GM12874 (cell line): ENCODE measurements around the gene BIRC6.

Experiments used
- TF ChIP-seq, protein P1 (sequence below): IDR thresholded peaks from 2 replicates; pipeline ENCODE4 v1.5.1; 2011; ENCODE audit warnings: low read depth, mild to moderate bottlenecking, control low read depth, low read length, moderate library complexity; ENCODE audit not compliant: insufficient read depth

The BIRC6 gene

DNA sequence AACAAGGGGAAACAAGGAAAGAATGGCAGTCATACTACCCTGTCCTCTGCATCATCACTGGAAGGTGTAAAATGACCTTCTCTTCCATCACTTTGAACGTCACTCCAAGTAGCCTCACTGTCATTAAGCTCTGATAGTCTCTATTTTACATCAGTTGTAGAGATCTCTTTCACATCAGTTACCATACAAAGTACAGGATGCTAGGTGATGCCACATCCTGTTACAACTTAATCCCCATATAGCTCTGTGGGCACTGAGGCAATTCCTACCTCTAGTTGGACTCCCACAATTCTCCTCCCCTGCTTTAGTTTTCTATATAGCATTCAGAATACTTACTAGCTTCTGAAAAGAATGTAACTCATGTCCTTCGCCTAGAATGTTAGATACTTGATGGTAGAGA is 215.9 kb downstream of the BIRC6 start:
- TF ChIP-seq, protein P1, sequence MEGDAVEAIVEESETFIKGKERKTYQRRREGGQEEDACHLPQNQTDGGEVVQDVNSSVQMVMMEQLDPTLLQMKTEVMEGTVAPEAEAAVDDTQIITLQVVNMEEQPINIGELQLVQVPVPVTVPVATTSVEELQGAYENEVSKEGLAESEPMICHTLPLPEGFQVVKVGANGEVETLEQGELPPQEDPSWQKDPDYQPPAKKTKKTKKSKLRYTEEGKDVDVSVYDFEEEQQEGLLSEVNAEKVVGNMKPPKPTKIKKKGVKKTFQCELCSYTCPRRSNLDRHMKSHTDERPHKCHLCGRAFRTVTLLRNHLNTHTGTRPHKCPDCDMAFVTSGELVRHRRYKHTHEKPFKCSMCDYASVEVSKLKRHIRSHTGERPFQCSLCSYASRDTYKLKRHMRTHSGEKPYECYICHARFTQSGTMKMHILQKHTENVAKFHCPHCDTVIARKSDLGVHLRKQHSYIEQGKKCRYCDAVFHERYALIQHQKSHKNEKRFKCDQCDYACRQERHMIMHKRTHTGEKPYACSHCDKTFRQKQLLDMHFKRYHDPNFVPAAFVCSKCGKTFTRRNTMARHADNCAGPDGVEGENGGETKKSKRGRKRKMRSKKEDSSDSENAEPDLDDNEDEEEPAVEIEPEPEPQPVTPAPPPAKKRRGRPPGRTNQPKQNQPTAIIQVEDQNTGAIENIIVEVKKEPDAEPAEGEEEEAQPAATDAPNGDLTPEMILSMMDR, result no peak

DNA sequence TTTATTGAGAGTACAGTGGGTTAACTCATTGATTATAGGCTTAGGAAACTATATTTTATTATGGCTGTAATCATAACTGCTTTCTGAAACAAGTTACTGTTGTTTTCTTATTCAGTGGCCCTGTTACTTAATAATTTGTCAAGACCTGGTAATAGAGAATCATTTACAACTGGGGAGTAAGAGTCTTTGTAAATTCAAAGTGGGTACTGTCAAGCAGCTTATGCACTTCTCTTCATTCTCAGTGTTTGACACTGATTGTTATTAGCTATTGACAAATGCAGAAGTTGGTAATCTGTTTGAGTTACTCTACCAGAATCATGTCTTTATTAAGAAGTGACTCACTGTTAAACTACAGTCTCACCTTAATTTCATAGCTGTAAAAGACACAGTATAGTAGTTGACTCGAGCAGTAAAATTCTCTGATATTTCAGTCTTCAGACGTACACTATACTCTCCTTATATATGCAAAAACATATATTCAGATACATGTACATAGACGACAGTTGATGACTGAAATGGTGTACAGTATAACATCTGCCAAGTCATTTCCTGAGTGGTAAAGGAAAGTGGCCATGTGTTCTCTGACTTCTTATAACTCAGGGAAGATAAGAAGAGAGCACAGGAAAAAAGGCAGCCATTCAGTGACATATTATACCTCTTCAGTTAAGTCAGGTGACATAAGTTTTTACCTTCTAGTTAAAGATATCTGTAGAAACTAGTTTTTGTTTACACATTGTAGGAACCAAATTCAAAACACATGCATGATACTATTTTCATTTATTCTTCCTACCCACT is 235.0 kb downstream of the BIRC6 start:
- TF ChIP-seq, protein P1, result no peak

DNA sequence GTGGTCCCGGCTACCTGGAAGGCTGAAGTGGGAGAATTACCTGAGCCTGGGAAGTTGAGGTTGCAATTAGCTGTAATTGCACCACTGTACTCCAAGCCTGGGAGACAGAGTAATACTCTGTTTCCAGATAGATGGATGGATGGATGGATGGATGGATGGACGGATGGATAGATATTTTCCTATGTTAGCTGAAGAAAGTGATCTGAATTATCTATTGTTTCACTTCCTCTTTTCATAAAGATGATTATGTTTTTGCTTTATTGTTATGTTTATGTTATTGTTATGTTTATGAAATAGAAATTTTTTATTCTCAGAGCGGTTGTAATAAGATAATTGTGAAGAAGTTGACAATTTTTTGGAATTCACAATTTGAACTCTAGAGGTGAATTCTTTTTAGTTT is 237.8 kb downstream of the BIRC6 start:
- TF ChIP-seq, protein P1, result no peak

DNA sequence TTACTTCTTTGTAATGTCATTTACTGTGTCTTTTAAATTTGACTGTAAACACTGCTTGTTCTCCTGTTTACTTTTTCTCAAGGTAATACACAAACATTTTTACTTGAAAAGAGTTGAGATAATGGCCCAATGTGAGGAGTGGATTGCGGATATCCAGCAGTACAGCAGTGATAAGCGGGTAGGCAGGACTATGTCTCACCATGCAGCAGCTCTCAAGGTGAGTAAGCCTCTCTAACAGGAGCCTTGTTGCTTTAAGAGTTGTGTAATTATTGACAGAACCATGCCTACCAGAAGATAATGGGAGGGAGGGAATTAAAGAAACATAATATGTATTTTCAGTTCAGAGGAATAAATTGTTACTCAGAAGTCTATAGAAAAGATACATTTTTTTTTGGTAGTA is 254.5 kb downstream of the BIRC6 start:
- TF ChIP-seq, protein P1, result no peak

DNA sequence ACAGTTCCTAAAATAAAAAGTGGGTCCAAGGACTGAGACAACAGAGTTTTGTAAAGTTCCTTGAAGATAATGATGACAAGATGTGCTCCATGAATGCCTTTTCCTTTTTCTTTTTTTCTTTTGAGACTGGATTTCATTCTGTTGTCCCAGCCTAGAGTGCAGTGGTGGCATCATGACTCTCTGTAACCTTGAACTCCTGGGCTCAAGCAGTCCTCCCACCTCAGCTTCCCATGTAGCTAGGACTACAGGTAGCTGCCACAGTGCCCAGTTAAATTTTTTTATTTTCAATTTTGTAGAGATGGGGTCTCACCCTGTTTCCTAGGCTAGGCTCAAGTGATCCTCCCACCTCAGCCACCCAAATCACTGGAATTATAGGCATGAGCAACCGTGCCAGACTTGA is 254.9 kb downstream of the BIRC6 start:
- TF ChIP-seq, protein P1, result no peak

DNA sequence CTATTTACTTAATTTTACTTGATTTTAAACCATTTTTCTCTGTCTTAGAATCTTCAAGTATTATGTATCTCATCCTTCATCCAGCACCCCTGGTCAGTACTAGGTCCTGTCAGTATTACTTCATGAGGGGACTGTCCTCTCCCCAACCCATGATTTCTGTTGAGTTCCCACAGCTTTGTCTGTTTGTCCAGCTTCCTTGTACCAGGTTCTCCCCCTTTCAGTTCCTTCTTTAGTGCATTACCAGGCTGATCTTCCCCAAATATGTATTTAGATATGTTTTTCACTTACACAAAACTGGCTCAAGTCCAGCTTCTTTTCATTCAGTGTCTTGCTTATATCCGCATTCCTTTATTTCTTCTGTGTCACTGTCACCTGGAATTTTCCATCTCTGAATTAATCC is 257.3 kb downstream of the BIRC6 start:
- TF ChIP-seq, protein P1, result no peak

DNA sequence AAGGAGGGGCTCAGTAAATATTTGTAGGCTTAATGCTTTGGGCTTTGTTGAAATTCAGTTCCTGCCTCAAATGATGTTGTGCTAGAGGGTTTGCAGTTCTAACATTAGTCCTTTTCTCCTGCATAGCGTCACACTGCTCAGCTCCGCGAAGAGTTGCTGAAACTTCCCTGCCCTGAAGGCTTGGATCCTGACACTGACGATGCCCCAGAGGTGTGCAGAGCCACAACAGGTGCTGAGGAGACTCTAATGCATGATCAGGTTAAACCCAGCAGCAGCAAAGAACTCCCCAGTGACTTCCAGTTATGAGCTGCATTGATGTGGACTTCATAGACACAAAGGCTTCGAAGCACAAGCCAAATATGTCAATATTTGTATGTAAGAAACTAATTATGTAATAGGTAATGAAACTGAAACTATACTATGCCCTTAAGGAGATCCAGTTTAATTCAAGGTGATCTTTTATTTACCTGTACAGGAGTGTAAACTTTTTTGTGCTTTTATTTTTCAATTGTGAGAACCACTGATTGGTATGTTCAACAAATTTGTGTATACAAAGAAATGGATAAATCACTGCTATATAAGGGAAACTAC is 260.9 kb downstream of the BIRC6 start:
- TF ChIP-seq, protein P1, result no peak
